ENCODE results near the gene DIO3.

DIO3 gene

GRCh38 chr14:101600891-101601605 is 39.8 kb downstream of the DIO3 start:
- no peak for TF ChIP-seq CTCF (IDR thresholded peaks at IDR 0.05; ENCODE audit: low read depth, low read length, missing control alignments)
- no peak for DNase-seq (ENCODE audit: low read depth)
- in situ Hi-C loops (cut with HindIII; ENCODE audit: low sequenced_read_pairs): no loop called here
- no peak overlapping the region for H3K4me3 ChIP-seq (ENCODE audit: low read depth, low read length)

DNA sequence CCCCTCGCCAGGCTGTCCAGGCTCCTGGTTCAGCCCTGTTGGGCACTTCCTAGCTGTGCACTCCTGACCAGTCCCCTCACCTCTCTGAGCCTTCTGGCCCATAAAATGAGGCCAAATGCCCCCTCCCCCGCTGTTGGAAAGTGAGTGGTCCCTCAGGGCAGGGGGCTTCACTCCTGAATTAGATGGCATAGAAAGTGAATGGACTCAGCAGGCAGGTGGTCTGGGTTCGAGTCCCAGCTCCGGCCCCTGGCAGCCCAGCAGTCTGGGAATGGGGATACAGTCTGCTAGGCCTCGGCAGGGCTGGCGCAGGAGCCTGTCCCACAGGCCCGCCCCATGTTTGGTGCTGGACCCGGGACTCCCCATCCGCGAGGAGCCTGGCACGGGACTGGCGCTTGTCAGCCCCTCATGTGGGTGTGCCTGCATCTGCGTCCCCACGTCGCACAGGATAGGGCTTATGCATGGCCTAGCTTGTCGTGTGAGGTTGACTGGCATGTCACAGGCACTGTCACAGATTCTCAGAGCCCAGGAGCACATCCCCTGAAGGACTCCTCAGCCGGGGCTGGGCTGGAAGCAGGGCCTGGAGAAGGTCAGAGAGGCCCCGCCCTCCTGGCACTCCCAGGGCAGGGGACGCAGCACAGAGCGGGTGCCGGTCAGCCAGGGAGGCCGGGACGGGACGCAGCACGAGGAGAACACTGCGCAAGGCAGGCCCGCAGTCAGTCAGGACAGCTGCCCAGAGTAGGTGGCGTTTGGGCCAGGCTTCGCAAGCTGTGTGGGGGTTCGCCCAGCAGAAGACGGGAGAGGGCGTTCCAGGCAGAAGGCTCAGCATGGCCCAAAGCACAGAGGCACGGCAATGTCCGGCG is 40.5 kb downstream of the DIO3 start:
- in situ Hi-C loops (cut with HindIII; ENCODE audit: low sequenced_read_pairs): no loop called here
- no peak for DNase-seq (ENCODE audit: low read depth)
- no peak overlapping the region for H3K4me3 ChIP-seq (ENCODE audit: low read depth, low read length)
- TF ChIP-seq CTCF (IDR thresholded peaks at IDR 0.05; ENCODE audit: low read depth, low read length, missing control alignments): no peak

DNA sequence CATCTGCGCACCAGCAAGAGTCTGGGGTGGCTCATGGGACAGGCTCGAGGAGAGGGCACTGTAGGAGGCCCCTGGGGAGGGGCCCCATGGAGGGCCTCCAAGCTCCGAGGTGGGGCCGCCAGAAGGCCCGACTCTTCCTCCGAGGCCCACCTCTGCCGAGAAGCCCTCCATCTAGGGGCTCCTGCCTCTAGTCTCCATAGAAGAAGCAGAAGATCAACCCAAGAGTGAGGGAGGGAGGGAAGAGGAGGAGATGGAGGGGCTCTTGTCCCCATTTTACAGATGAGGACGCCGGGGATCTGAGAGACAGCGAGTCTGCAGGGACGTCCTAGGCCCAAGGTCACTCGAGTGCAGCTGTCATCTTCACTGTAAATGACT is 41.2 kb downstream of the DIO3 start:
- no peak for DNase-seq (ENCODE audit: low read depth)
- in situ Hi-C loops (cut with HindIII; ENCODE audit: low sequenced_read_pairs): no loop called here
- TF ChIP-seq CTCF (IDR thresholded peaks at IDR 0.05; ENCODE audit: low read depth, low read length, missing control alignments): no peak
- H3K4me3 ChIP-seq (ENCODE audit: low read depth, low read length): no peak overlapping the region

DNA sequence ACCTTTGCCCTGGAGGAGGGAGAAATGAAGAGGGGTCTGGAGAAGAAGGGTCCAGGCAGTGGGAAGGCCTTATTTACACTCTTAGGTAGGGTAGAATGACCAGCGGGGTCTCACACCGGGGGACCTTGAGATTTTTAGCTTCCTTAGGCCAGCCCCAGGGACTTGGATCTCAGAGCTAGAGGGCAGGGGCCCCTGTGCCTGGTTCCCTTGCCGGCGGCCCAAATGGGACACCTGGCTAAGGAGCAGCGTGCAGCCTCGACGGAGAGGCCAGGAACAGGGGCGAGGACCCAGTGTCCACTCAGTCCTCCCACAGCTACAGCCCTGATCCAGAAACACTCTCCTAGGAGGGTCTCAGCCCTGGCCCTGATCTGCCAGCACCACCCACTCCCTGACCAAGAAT is 41.8 kb downstream of the DIO3 start:
- in situ Hi-C loops (cut with HindIII; ENCODE audit: low sequenced_read_pairs): no loop called here
- no peak for DNase-seq (ENCODE audit: low read depth)
- no peak for TF ChIP-seq CTCF (IDR thresholded peaks at IDR 0.05; ENCODE audit: low read depth, low read length, missing control alignments)
- no peak overlapping the region for H3K4me3 ChIP-seq (ENCODE audit: low read depth, low read length)

- no peak for DNase-seq (ENCODE audit: low read depth)
- in situ Hi-C loops (cut with HindIII; ENCODE audit: low sequenced_read_pairs): no loop called here
- no peak for TF ChIP-seq CTCF (IDR thresholded peaks at IDR 0.05; ENCODE audit: low read depth, low read length, missing control alignments)
- no peak overlapping the region for H3K4me3 ChIP-seq (ENCODE audit: low read depth, low read length)
Measured at GRCh38 chr14:101604228-101604934, 43.1 kb downstream of the DIO3 start.

- in situ Hi-C loops (cut with HindIII; ENCODE audit: low sequenced_read_pairs): no loop called here
- H3K4me3 ChIP-seq (ENCODE audit: low read depth, low read length): no peak overlapping the region
- no peak for TF ChIP-seq CTCF (IDR thresholded peaks at IDR 0.05; ENCODE audit: low read depth, low read length, missing control alignments)
- DNase-seq (ENCODE audit: low read depth): no peak
Measured at GRCh38 chr14:101604935-101605780, 43.9 kb downstream of the DIO3 start.
